Measurements from ENCODE around the gene WDTC1. TPM values are rescaled to one million over a fixed set of nuclear protein-coding genes. Genes with fewer than 3 reads are reported as not detected.

The WDTC1 gene
- total RNA-seq, 1 experiment from 2014 or later = 20.9 TPM

DNA sequence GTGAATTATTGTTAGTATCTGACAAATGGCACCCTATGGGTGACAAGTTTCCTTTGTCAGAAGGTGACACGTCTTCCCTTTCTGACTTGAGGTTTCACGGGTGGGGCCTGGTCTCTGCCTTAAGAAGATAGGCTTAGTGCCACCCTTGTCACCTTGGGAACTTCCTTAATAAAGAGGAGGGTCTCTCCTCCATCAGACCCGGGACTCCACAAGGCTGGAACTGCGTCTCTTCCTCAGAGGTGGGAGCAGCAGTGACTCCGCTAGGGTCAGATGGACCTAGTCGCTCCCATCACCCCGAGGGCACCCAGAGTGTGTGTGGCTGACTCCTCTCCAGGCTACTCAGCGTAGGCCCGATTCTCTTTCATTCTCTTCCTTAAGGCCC is 774 bp upstream of the WDTC1 start:
- ChIA-PET POLR2A (ENCODE audit: low non-redundant PET) (no interaction called here), CTCF (interaction anchor here (0.7 kb wide), 1 partner anchor 363 kb away, joined by 3 read pairs; no protein-coding TSS in a partner anchor)
- TF ChIP-seq, protein P1, sequence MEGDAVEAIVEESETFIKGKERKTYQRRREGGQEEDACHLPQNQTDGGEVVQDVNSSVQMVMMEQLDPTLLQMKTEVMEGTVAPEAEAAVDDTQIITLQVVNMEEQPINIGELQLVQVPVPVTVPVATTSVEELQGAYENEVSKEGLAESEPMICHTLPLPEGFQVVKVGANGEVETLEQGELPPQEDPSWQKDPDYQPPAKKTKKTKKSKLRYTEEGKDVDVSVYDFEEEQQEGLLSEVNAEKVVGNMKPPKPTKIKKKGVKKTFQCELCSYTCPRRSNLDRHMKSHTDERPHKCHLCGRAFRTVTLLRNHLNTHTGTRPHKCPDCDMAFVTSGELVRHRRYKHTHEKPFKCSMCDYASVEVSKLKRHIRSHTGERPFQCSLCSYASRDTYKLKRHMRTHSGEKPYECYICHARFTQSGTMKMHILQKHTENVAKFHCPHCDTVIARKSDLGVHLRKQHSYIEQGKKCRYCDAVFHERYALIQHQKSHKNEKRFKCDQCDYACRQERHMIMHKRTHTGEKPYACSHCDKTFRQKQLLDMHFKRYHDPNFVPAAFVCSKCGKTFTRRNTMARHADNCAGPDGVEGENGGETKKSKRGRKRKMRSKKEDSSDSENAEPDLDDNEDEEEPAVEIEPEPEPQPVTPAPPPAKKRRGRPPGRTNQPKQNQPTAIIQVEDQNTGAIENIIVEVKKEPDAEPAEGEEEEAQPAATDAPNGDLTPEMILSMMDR (conservative IDR thresholded peaks at IDR 0.05; ENCODE audit: low read depth, low read length) = no peak
- no peak for TF ChIP-seq EZH2 (IDR thresholded peaks at IDR 0.05; ENCODE audit: borderline replicate concordance, low read depth, low read length, poor library complexity, severe bottlenecking)
- no peaks in the 10 kb centered on the region for H3K9me3 ChIP-seq (ENCODE audit: low read depth, low read length, poor library complexity, severe bottlenecking)
- H3K36me3 ChIP-seq (ENCODE audit: insufficient read depth, low read length, poor library complexity, severe bottlenecking) = no peaks in the 10 kb centered on the region
- no TSS peak for BruUV-seq (replicated peaks)
- no peaks in the 10 kb centered on the region for H3K27me3 ChIP-seq (replicated peaks; ENCODE audit: insufficient read depth, low read depth, low read length, poor library complexity)
- peaks cover 7% of the 10 kb centered on the region for H3K4me1 ChIP-seq (ENCODE audit: insufficient read depth, low read length, poor library complexity, severe bottlenecking)
- H3K27ac ChIP-seq (ENCODE audit: low read depth, low read length, poor library complexity, severe bottlenecking) = peak overlapping the region; percentile 45
- H3K4me3 ChIP-seq (ENCODE audit: low read depth, low read length, poor library complexity, severe bottlenecking) = peak overlapping the region; percentile 88
- intact Hi-C loops (cut with micrococcal nuclease; ENCODE audit: unreplicated experiment) = no loop called here
- no peak for DNase-seq (ENCODE audit: low spot score)

GRCh38 chr1:27235827-27236226 is 1.4 kb downstream of the WDTC1 start:
- Histone ChIP-seq H3K4me1 (ENCODE audit: insufficient read depth, low read length, poor library complexity, severe bottlenecking) (peaks cover 7% of the 10 kb centered on the region), H3K4me3 (ENCODE audit: low read depth, low read length, poor library complexity, severe bottlenecking) (peak overlapping the region; percentile 88), H3K27me3 (replicated peaks; ENCODE audit: insufficient read depth, low read depth, low read length, poor library complexity) (no peaks in the 10 kb centered on the region), H3K27ac (ENCODE audit: low read depth, low read length, poor library complexity, severe bottlenecking) (peak overlapping the region; percentile 61), H3K9me3 (ENCODE audit: low read depth, low read length, poor library complexity, severe bottlenecking) (no peaks in the 10 kb centered on the region), H3K36me3 (ENCODE audit: insufficient read depth, low read length, poor library complexity, severe bottlenecking) (no peaks in the 10 kb centered on the region)
- POLR2A ChIA-PET (ENCODE audit: low non-redundant PET) = no interaction called here
- intact Hi-C loops (cut with micrococcal nuclease; ENCODE audit: unreplicated experiment) = no loop called here
- DNase-seq (ENCODE audit: low spot score) = no peak
- no TSS peak for BruUV-seq (replicated peaks)
- TF ChIP-seq EZH2 (IDR thresholded peaks at IDR 0.05; ENCODE audit: borderline replicate concordance, low read depth, low read length, poor library complexity, severe bottlenecking) = no peak
- TF ChIP-seq, protein P1 (conservative IDR thresholded peaks at IDR 0.05; ENCODE audit: low read depth, low read length) = no peak
- CTCF ChIA-PET = no interaction called here

DNA sequence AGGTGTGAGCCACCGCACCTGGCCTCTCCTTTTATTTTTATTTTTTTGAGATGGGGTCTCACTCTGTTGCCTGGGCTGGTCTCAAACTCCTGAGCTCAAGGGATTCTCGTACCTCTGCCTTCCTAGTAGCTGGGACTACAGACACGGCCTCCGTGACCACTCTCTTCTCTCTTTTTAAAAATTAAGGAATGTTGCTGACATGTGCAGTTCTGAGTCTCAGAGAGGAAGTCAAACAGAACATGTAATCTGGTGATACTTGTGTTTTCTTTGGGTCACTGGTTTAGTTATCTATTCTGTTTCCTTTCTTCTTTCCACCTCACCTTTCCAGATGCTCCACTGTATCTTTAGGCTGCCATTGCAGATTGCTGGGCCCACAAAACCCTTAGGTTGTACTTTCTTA is 2.7 kb downstream of the WDTC1 start:
- ChIA-PET CTCF (no interaction called here), POLR2A (ENCODE audit: low non-redundant PET) (no interaction called here)
- no peak overlapping the region for H3K27ac ChIP-seq (ENCODE audit: low read depth, low read length, poor library complexity, severe bottlenecking)
- no peak overlapping the region for H3K4me3 ChIP-seq (ENCODE audit: low read depth, low read length, poor library complexity, severe bottlenecking)
- peaks cover 7% of the 10 kb centered on the region for H3K4me1 ChIP-seq (ENCODE audit: insufficient read depth, low read length, poor library complexity, severe bottlenecking)
- no peak for TF ChIP-seq EZH2 (IDR thresholded peaks at IDR 0.05; ENCODE audit: borderline replicate concordance, low read depth, low read length, poor library complexity, severe bottlenecking)
- TF ChIP-seq, protein P1 (conservative IDR thresholded peaks at IDR 0.05; ENCODE audit: low read depth, low read length) = no peak
- intact Hi-C loops (cut with micrococcal nuclease; ENCODE audit: unreplicated experiment) = no loop called here
- BruUV-seq (replicated peaks) = no TSS peak
- no peaks in the 10 kb centered on the region for H3K27me3 ChIP-seq (replicated peaks; ENCODE audit: insufficient read depth, low read depth, low read length, poor library complexity)
- no peaks in the 10 kb centered on the region for H3K36me3 ChIP-seq (ENCODE audit: insufficient read depth, low read length, poor library complexity, severe bottlenecking)
- H3K9me3 ChIP-seq (ENCODE audit: low read depth, low read length, poor library complexity, severe bottlenecking) = no peaks in the 10 kb centered on the region
- no peak for DNase-seq (ENCODE audit: low spot score)

All from A673 (cell line).